H1 (cell line): ENCODE results near the gene SLCO2A1. TPM values are rescaled to one million over a fixed set of nuclear protein-coding genes. Genes with fewer than 3 reads are reported as not detected.

ENCODE experiments used
- CEBPB ChIP-seq: IDR thresholded peaks from 2 replicates; pipeline ENCODE4 v1.6.1; 2012; ENCODE audit warnings: low read depth, low read length
- NANOG ChIP-seq: IDR thresholded peaks from 2 replicates; pipeline ENCODE4 v1.6.1; 2011; ENCODE audit warnings: low read length, low read depth, mild to moderate bottlenecking, inconsistent platforms; ENCODE audit not compliant: insufficient read depth, poor library complexity, severe bottlenecking
- RBBP5 ChIP-seq: IDR thresholded peaks from 2 replicates; pipeline ENCODE4 v1.7.1; 2012; ENCODE audit warnings: low read depth, mild to moderate bottlenecking, inconsistent platforms, low read length, moderate library complexity, borderline replicate concordance
- SP1 ChIP-seq: IDR thresholded peaks from 2 replicates; pipeline ENCODE4 v1.6.1; 2011; ENCODE audit warnings: low read depth, low read length
- TEAD4 ChIP-seq: IDR thresholded peaks from 2 replicates; pipeline ENCODE4 v1.6.1; 2012; ENCODE audit warnings: low read depth, low read length, inconsistent platforms, mixed read lengths
- polyA plus RNA-seq, 7 experiments: library from polyadenylated mRNA; depleted of rRNA in 3 of 7; stranded (reverse) in 5 of 7; unstranded in 2 of 7; fragments of >200 nt in 5 of 7; fragments of 200-250 nt in 2 of 7; gene quantifications; 1 replicate in 5 of 7; 2 replicates in 1 of 7; 4 replicates in 1 of 7; pipeline versions ENCODE4 v1.2.1 to v1.2.3, GENCODE V29; 2011 to 2013; ENCODE audit warnings: missing spikeins in 2 of 7, mixed read lengths in 2 of 7
- total RNA-seq: library from RNA; stranded (reverse); fragmentation: NEBNext Ultra II Directional; extraction: Animal tissue kit (Norgen Biotek cat#: 25700); gene quantifications from 2 replicates; pipeline ENCODE4 v1.2.1, GENCODE V29; 2021
- TF ChIP-seq, protein P1 (sequence below), 3 experiments: IDR thresholded peaks; 1 replicate in 2 of 3; 2 replicates in 1 of 3; pipeline versions ENCODE4 v1.5.1 to v1.6.1; 2011; ENCODE audit warnings: low read length in 3 of 3, mild to moderate bottlenecking in 3 of 3, inconsistent platforms in 2 of 3, low read depth in 1 of 3, moderate library complexity in 1 of 3; ENCODE audit not compliant: insufficient read depth in 1 of 3; ENCODE audit errors: control extremely low read depth in 1 of 3

SLCO2A1 gene
- total and polyA plus RNA-seq, 2 of the 8 experiments (the other 6 are each of a cell fraction or from before 2014, with no cell fraction given): 1.1 to 2.3 TPM

- no peak for TF ChIP-seq SP1
- TF ChIP-seq, protein P1, sequence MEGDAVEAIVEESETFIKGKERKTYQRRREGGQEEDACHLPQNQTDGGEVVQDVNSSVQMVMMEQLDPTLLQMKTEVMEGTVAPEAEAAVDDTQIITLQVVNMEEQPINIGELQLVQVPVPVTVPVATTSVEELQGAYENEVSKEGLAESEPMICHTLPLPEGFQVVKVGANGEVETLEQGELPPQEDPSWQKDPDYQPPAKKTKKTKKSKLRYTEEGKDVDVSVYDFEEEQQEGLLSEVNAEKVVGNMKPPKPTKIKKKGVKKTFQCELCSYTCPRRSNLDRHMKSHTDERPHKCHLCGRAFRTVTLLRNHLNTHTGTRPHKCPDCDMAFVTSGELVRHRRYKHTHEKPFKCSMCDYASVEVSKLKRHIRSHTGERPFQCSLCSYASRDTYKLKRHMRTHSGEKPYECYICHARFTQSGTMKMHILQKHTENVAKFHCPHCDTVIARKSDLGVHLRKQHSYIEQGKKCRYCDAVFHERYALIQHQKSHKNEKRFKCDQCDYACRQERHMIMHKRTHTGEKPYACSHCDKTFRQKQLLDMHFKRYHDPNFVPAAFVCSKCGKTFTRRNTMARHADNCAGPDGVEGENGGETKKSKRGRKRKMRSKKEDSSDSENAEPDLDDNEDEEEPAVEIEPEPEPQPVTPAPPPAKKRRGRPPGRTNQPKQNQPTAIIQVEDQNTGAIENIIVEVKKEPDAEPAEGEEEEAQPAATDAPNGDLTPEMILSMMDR (IDR thresholded peaks at IDR 0.05; ENCODE audit: control extremely low read depth in 1 of 3, insufficient read depth in 1 of 3, low read depth in 1 of 3, low read length in 3 of 3): no peak
- TF ChIP-seq RBBP5: no peak
- TF ChIP-seq CEBPB: no peak
- TF ChIP-seq NANOG: no peak
- no peak for TF ChIP-seq TEAD4
These were observed 31.0 kb downstream of the SLCO2A1 start (continued) for GRCh38 chr3:133998691-133999241.
